ENCODE results near the gene PRKAG1.

GRCh38 chr12:48961801-48962200, 56.8 kb downstream of the PRKAG1 start:
- no peak for TF ChIP-seq EGR1 (IDR thresholded peaks at IDR 0.05; ENCODE audit: low read depth in 2 of 2)
- TF ChIP-seq, protein P1, sequence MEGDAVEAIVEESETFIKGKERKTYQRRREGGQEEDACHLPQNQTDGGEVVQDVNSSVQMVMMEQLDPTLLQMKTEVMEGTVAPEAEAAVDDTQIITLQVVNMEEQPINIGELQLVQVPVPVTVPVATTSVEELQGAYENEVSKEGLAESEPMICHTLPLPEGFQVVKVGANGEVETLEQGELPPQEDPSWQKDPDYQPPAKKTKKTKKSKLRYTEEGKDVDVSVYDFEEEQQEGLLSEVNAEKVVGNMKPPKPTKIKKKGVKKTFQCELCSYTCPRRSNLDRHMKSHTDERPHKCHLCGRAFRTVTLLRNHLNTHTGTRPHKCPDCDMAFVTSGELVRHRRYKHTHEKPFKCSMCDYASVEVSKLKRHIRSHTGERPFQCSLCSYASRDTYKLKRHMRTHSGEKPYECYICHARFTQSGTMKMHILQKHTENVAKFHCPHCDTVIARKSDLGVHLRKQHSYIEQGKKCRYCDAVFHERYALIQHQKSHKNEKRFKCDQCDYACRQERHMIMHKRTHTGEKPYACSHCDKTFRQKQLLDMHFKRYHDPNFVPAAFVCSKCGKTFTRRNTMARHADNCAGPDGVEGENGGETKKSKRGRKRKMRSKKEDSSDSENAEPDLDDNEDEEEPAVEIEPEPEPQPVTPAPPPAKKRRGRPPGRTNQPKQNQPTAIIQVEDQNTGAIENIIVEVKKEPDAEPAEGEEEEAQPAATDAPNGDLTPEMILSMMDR (IDR thresholded peaks at IDR 0.05; ENCODE audit: low read depth, low read length, missing input control): no peak
- no peak for TF ChIP-seq RAD21 (IDR thresholded peaks at IDR 0.05)
- no peak for TF ChIP-seq JUND (IDR thresholded peaks at IDR 0.05)

Measured in liver (tissue), 3 donors.